GM19240 (cell line): ENCODE results near the gene SFXN5.

Experiments used
- DNase-seq: peaks from one replicate; pipeline ENCODE4 v3.0.0; 2011; ENCODE audit warnings: low spot score; ENCODE audit not compliant: insufficient read length

The SFXN5 gene

DNA sequence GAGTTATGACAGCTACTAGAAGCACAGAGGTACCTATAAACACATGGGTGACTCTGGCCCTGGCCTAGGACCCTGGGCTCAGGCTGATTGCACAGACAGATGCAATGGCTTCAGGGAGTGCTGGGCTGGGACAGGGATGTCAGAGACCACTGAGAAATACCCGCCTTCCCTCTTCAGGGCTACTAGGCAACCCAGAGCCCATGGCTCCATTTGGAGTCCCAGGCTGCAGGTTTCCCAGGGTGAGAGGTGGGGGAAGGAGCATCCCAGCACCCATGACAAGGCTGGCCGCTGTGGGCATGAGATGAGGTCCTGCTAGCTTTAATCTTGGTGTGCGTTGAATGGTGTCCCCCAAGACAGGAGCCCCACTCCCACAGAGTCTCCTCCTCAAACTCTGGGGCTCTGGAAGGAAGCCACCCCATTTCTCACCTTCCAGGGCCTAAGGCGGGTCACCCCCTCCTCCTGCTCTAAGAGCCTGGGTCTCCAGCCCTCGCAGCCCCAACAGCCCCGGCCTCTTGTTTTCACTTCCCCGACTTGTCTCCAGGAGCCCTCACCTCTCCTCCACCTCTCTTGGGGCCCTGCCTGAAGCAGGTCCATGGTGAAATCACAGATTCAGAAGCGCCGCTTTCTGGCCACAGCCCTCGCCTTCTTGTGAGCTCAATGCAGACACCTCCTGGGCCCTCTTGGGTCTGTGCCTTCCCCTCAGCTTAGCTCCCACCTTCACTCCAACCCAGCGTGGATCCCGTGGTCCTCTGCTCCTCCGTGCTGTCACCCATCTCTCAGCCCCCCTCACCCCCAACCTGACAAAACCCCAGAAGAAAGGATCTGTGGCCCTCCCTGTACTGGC is 112.7 kb downstream of the SFXN5 start:
- no peak for DNase-seq

GRCh38 chr2:72956936-72957335 is 114.6 kb downstream of the SFXN5 start:
- DNase-seq = no peak

DNA sequence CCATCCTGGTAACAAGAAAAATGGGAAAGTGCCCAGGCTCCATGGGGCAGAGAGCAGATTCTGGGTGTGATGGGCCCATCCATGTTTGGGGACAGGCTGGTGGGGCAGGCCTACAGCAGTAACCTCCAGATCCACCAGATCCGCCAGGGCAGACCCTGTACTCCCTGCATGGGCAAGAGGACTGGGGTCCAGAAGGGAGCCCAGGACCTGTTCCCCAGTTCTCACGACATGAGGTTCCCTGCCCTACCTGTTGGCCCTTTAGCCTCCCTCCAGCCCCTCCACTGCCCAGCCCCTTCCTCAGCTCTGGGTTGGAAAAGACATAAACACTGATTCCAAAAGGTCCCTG is 115.5 kb downstream of the SFXN5 start:
- no peak for DNase-seq

DNA sequence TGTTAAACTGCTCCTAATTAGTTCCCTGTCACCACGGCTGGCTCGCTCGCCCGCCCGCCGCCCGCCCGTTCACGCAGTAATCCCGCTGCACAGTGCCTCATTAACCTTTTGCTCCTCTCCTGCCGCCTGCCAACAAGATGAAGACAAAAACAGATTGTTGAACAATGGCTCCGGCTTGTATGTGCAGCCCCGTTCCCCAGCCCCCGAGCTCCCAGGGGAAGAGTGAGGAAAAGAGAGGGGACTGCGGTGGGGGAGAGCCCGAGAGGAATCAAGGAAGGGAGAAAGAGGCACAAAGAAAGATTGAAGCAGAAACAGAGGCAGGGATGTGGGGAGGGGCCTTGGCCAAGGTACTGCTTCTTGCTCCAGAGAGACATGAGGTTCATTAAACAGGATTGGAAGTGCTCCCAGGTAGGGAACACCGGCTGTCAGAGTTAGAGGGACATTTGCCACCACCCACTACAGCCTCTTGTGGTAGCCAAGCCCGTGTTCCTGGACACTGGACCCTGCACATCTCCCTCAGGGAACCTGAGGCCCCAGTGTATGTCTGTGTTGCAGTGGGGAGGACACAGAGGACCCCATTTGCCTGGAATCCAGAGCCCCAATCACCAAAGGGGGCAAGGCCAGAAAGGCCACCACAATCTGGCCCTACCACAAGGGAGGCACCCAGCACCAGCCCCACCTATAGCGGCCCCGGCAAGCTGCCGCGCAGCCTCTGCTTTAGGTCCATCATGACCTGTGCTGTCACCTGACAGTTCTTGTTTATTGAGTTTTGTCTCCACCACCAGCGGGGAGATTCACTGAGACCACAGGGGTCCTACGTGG is 116.1 kb downstream of the SFXN5 start:
- no peak for DNase-seq

DNA sequence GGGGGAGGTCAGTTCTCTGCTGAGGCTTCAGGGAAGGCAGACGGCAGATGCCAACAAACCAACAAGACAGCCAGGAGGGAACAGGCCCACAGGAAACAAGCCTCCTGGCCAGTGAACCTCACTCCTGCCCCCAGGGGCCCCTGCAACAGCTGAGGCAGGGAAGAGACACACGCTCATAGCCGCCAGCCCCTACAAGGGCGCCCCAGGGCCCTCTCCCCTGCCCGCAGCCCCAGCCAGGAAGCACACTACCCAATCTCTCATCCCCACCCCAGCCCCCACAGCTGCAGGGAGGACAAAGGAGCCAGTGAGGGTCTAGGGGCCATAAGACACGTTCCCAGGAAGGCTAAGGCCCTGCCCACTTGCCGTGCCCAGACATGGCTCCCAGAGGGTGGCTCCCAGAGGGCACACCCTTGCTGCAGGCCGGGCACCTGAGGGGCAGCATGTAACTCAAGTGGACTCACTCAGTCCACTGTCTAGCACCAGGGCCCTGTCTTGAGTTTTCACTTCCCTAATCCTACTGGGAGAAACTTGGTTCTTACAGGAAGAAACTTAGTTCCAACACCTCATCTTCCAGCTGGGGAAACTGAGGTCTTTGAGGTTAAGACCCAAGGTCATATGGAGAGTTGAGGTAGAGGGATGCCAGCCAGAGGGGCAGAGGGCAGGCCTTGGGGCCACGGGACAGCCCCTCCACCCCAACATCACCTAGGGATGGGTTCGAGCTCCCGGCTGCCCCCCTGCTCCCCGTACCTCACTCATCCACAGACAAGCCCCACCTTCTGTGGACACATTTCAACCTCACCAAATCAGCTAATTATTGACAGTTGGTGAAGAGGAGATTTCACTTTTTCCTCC is 116.9 kb downstream of the SFXN5 start:
- no peak for DNase-seq

GRCh38 chr2:72953976-72954375 is 117.5 kb downstream of the SFXN5 start:
- DNase-seq = no peak

GRCh38 chr2:72953528-72953927 is 118.0 kb downstream of the SFXN5 start:
- DNase-seq = no peak

DNA sequence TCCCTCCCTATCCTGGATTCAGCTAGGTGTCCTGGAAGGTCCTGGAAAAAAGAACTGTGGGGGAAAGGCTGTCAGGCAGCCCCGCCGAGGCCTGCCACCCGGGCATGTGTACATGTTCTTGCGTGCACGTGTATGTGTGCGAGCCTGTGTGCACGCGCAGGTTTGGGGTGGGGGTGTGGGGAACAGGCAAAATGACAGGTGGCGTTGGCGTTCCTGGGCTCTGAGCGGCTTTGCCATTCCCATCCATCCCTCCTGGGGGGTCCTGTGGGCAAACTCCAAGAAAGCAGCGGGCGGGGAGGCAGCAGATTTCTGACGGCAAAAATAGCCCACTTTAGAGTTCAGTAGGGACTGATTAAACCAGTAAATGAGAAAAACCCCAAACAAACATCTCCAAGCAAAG is 118.6 kb downstream of the SFXN5 start:
- DNase-seq = no peak

DNA sequence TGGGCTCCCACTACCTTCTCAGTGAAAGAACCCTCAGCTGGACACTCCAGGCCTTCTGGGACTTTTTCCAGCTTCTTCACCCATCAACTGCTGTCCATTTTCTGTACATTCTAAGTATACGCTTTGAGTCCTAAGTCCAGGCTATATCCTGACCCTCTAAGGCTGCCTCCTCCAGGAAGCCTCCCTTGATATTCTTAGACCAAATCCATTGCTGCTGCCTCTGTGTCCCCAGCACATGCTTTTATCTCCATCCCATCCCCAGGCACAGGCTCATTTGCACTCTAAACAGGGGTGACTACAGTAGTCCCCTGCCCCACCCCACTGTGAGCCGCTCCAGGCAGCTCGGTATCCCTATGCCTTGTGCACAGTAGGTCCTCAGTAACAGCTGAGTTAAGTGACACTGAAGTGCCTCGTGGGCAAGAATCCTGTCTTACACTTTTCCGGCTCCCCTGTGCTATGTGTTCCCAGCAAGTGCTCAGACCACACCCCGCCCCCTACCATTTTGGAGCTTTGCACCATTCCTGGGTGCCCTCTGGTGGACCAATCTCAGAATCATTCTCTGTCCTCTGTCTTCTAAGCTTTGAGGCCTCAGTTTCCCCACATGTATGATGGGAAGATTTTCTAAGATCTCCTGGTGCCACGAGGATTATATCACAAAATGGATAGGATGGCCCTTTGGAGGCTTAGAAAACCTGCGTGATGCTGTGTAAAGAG is 119.2 kb downstream of the SFXN5 start:
- no peak for DNase-seq

DNA sequence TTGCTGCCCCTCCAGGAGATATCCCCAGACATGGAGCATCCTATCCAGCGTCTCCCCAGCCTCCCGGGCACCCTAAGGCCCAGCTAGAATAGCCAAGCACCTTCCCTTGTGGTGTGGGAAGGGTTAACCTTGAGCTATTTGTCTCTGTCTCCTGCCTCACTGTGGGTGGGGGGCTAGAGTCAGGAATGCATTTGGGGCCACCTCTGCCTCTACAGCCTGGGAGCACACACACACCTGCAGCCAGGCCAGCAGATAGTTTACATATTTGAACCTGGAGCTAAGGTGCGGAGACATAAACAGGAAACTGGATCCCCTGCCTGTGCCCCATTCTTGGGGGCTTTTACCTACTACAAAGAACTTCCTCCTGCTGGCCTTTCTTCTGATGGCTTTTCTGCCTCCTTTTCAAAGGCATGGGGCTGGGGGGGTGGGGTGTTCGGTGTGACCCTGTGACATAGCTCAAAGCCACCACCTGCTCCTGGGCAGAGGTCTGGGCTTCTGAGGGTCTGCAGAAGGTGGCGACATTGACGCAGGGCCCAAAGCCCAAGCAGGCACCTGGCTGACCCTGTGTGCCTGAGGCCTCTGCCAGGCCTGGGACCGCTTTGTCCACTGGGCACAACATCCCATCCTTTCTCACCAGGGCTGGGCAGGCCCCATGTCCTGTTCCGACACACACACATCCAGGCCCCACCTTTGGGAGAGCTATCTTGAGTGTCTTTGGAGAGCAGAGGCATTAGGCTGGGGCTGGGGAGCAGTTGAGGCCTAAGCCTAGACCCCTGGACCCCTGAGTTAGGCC is 120.0 kb downstream of the SFXN5 start:
- DNase-seq = no peak

- DNase-seq = no peak
Measured at GRCh38 chr2:72950558-72951255, 120.8 kb downstream of the SFXN5 start.

GRCh38 chr2:72949642-72950041 is 121.9 kb downstream of the SFXN5 start:
- no peak for DNase-seq

GRCh38 chr2:72949045-72949444 is 122.5 kb downstream of the SFXN5 start:
- DNase-seq = no peak

DNA sequence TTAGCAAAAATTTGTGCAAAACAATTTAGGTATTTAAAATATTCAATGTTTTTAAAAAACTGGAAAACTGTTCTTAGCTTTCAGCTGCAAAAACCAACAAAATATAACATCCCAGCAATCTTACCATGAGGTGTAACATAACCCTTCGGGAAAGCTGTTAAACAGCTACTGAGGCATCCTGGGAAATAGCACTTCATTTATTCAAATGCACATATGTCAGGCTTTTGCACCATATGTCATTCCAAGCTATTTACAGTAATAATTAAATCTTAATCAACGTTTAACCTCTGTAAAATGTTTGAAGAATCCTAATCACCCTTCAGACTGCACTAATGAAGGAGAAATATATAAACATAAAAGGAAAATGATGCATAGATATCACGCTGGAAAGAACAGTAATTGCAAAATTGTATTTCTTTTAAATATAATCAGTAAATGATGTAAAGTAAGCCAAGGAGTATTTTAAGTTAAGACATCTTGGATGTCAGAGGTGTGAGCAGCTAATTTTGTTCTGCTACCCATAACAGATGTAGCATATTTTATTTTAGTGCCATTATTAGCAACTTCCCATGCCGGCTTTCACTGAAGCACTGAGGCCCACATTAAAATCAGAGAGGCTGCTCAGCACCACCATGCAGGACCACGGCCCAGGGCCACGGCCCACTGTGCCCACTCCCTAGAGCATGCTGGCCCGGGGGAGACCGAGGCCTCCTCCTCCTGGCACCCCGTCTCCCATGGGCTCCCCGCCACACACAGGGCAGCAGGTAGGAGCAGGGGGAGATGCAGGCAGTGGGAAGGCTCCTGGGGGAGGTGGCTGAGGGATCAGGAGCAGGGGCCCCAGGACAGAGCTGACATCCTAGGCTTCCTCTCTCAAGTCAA is 123.3 kb downstream of the SFXN5 start:
- DNase-seq = no peak

GRCh38 chr2:72946466-72946865 is 125.0 kb downstream of the SFXN5 start:
- DNase-seq = no peak

- DNase-seq = no peak
Measured at GRCh38 chr2:72945450-72946019, 126.0 kb downstream of the SFXN5 start.

DNA sequence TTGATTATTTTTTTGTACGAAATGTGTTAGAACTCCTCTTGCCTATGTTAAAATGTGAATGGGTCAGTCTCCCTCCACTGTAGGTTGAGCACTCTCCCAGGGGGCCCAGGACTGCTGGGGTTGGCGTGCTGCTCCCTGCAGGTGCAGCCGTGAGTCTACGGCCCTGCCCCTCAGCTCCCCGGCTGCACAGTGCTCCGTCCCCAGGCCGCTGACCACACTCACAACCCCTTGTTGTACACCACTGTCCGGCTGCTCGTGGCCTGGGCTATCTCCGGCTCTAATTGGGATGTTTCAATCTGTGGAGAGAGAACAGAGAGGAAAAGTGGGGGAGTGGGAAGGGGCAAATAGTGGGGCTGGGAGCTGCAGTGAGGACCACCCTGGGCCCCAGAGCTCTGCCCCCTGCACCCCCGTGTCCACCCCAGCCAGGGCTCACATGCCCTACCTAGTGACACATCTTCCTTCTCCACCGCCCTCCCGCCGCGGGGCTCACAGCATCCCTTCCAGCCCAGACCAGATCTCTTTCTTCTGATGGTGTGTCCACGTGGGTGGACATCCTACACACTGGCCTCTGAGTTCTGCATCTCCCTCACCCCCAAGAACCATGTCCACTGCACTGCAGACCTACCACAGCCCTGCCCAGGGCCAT is 126.6 kb downstream of the SFXN5 start:
- DNase-seq = no peak
